Stimulated activated naive CD4-positive, alpha-beta T cell treated with Interleukin-2 at 50 U/mL for 16 hours (primary cell): Measurements from ENCODE around the gene MRPL1.
A peak's percentile ranks its signal among the peaks of the same experiment; 100 is the strongest.

Experiments
- DNase-seq: peaks from one replicate; lab custom pipeline; 2025; lab: John Stamatoyannopoulos, UW

The MRPL1 gene

GRCh38 chr4:77849278-77849965, 13.2 kb upstream of the MRPL1 start:
- DNase-seq, result no peak

GRCh38 chr4:77852892-77853495, 9.6 kb upstream of the MRPL1 start:
- DNase-seq, result peak; percentile 50

GRCh38 chr4:77854431-77855111, 8.1 kb upstream of the MRPL1 start:
- no peak for DNase-seq

- DNase-seq, result no peak
Observed at GRCh38 chr4:77856152-77856551, 6.5 kb upstream of the MRPL1 start.

- no peak for DNase-seq
Observed at GRCh38 chr4:77859256-77859655, 3.4 kb upstream of the MRPL1 start.

GRCh38 chr4:77861495-77861894, 1.1 kb upstream of the MRPL1 start:
- DNase-seq, result peak; percentile 13

- peak; percentile 10 for DNase-seq
Observed at GRCh38 chr4:77863341-77863740, 711 bp downstream of the MRPL1 start.

- DNase-seq, result no peak
Observed at GRCh38 chr4:77865259-77865658, 2.6 kb downstream of the MRPL1 start.

GRCh38 chr4:77872723-77873445, 10.3 kb downstream of the MRPL1 start:
- no peak for DNase-seq

GRCh38 chr4:77877167-77877566, 14.5 kb downstream of the MRPL1 start:
- DNase-seq, result no peak

GRCh38 chr4:77877771-77878565, 15.3 kb downstream of the MRPL1 start:
- no peak for DNase-seq

GRCh38 chr4:77880784-77881183, 18.2 kb downstream of the MRPL1 start:
- DNase-seq, result no peak

- no peak for DNase-seq
Observed at GRCh38 chr4:77881460-77882295, 19.0 kb downstream of the MRPL1 start.

GRCh38 chr4:77893451-77893850, 30.8 kb downstream of the MRPL1 start:
- no peak for DNase-seq

- no peak for DNase-seq
Observed at GRCh38 chr4:77899607-77900006, 37.0 kb downstream of the MRPL1 start.

- no peak for DNase-seq
Observed at GRCh38 chr4:77903186-77903585, 40.6 kb downstream of the MRPL1 start.

- no peak for DNase-seq
Observed at GRCh38 chr4:77905651-77906263, 43.1 kb downstream of the MRPL1 start.

- DNase-seq, result no peak
Observed at GRCh38 chr4:77910676-77911075, 48.0 kb downstream of the MRPL1 start.

- no peak for DNase-seq
Observed at GRCh38 chr4:77911091-77911490, 48.5 kb downstream of the MRPL1 start.

- DNase-seq, result no peak
Observed at GRCh38 chr4:77911842-77912450, 49.3 kb downstream of the MRPL1 start.
